NCI-H2029 treated with DMSO at 0.1 percent for 48 hours (cell line): Measurements from ENCODE around the gene ABCB8.

ENCODE experiments used
- DNase-seq: peaks from one replicate; lab custom pipeline; 2025; lab: John Stamatoyannopoulos, UW

The ABCB8 gene

DNA sequence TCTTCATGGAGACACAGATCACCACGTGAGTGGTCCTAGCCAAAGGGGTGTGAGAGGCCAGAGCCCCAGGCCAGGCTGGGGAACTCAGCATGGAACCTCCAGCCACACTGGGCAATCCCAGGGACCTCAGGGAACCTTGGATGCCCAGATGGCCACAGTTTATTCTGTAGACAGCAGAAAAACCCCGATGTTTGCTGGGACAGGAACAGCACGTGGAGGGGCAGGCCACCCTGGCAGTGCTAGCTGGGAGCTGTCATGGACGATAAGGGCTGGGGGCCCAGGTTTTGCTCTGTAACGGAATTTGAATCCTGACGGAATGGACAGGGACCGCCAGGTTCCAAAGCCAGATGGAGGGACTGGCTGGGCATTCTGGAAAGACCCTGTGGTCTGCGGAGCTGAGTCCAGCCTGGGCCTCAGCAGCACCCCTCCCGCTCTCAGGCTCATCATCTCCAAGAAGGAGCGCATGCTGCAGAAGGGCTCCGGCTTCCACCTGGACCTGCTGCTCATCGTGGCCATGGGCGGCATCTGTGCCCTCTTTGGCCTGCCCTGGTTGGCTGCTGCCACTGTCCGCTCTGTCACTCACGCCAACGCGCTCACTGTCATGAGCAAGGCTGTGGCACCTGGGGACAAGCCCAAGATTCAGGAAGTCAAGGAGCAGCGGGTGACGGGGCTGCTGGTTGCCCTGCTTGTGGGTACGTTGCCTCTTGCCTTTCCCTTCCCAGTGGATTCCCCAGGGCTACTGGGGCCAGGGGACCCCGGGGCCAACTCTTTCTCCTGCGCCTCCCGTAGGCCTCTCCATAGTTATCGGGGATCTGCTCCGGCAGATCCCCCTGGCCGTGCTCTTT is 46.8 kb downstream of the ABCB8 start:
- no peak for DNase-seq

DNA sequence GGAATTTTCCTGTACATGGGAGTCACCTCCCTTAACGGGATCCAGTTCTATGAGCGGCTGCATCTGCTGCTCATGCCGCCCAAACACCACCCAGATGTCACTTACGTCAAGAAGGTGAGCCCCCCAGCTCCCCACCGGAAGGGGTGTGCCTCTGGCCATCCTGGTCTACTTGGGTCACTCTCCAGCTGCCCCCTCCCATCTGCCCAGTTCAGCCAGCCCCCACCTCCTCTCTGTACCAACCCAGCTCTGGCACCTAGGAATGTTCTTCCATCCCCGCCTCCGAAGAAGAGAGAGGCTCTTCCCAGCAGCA is 47.4 kb downstream of the ABCB8 start:
- DNase-seq = no peak

DNA sequence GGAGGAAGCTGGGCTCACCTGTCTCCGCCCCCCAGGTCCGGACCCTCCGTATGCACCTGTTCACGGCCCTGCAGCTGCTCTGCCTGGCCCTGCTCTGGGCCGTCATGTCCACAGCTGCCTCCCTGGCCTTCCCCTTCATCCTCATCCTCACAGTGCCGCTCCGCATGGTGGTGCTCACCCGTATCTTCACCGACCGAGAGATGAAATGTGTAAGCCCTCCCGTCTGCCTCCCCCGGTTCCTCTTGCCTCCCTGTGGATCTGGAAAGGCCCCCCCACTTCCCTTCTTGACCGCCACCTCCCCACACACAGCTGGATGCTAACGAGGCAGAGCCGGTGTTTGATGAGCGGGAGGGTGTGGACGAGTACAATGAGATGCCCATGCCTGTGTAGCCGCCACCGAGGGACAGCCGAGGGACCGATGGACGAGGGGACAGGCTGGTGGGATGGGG is 47.8 kb downstream of the ABCB8 start:
- DNase-seq = no peak

DNA sequence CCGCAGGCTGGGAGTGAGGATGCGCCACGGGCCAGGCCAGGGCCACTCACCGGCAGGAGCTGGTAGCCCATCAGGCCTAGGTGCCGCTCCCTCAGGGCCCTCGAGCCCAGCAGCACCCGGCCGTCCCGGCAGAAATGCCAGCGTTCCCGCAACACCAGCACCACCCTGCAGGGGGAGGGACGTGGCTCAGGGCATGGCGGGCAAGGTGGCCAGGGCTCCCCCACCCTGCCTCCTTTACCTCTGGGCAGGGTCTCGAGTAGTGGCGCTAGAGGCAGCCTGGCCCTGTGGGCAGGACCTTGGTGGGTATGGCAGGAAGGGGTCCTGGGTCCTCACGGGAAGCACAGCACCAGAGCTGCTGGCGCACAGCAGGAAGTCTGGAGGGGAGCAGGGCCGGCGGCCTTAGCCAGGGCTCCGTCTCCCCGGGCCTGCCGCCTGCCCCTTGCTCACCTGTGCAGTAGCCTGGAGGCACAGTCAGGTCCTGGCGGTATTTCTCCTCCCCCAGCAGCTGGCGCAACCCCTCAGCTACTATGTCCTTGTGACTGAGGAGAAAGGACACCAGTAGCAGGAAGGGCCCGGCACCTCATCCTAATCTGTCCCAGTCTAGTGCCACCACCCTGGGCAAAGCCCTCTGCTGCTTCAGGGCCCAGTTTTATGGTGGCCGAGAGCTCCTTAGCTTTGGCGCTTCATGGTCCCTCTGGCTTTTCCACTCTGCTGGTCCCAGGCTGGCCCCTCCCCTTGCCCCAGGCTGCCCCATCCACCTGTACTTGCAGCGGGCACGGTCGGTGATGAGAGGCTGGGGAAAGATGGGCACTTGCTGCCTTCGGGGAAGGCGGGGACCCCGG is 48.8 kb downstream of the ABCB8 start:
- no peak for DNase-seq

DNA sequence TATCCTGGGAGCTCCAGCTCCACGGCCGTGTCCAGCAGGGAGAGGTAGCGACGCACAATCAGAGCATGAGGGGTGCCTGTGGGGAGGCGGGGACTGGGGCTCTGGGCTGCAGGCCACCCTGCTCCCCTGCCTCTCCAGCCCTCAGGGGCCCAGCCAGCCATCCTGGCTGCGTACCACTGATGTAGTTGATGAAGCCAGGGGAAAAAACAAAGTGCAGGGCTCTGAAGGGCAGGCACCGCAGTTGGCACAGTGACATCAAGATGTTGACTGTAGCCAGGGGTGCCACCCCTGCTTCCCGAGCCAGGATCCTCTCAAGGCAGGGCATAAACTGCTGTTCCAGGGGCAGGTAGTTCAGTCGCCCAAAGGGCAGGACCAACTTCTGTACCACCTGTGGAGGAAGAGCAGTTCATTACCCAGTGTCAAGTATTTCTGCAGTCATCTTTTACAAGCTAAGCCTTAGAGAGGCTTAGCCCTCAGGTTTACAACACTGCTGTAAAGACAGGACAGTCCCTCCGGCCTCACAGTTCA is 49.5 kb downstream of the ABCB8 start:
- no peak for DNase-seq

DNA sequence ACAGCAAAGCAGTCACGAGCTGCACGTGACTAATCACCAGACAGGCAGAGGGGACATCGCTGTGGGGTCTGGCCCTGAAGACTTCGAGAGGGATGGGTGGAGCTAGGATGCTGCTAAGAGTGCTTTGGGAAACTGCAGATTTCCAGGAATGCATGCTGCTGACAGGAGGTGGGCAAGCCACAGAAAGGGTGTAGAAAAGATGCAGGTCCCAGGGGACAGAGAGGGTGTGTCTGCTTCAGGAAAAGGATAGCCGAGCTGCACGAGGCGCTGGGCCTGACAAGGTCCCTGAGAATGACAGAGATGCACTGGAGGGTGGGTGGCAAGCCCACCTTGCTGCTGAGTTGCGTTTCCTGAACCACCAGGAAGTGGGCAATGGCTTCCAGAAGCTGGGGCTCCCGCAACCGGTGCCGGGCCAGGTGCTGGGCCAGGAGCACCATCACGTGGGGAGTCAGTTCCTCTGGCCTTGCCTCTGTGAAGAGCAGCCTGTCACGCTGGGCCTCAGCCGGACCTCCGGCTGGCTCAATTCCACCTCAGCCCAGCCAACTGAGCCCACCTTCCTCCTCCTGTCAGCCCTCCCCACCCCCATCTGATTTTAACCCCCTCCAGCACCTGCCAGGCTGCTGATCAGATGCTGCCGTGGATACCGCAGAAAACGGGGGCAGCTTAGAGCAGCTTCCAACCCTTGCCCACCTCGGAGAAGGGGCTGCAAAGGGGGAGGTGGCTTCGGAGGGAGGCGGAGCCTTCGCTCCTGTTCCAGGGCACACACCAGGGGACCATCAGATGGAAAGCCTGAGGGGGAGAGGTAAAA is 50.2 kb downstream of the ABCB8 start:
- no peak for DNase-seq

DNA sequence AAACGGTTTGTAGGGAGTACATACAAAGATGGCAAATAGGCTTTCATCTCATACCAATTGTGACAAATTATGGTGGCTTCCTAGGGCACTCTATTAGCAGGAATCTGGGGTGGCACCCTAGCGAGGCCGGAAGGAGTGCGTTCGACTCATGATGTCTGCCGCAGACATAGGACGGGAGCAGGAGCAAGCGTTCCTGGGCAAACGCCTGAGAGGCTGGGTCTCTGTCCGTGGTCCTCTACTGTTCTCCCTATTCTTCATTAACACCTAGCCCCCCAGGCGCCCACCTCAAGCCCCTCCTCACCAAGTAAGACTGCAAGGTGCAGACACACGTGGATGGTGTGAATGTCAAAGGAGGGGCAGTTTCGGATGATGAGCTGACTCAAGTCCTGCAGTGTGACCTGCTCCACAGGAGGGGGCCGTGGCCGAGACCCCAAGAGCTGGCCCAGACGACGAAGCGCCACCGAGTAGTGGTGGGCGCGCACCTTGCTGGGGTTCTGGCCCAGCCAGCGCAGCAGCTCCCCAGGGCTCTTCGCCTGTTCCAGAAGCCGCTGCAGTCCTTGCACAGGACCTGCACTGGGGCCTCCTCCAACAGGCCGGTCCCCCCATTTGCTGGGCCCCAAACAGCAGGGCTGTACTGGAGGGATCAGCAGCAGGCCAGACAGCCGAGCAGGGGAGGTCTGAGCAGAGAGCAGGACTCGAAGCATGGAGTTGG is 51.1 kb downstream of the ABCB8 start:
- DNase-seq = no peak

DNA sequence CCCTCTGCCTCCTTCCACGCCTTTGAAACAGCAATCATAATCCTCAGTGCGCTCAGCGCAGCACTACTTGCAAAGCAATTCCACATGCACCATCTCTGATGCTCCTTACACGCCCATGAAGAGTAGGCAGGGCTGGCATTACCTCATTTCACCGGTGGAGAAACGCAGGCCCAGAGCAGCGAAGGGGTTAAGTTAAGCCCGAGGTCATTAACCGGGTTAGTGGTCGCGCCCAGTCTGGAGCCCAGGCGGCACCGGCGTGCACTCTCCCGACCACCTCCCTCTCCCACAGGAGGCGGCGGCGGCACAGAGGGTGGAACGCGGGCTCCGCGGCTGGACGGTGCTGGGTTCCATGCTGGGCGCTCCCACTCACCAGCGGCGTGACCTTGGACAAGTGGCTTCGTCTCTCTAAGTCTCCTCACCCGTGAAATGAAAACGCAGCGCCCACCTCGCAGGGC is 51.8 kb downstream of the ABCB8 start:
- DNase-seq = no peak

DNA sequence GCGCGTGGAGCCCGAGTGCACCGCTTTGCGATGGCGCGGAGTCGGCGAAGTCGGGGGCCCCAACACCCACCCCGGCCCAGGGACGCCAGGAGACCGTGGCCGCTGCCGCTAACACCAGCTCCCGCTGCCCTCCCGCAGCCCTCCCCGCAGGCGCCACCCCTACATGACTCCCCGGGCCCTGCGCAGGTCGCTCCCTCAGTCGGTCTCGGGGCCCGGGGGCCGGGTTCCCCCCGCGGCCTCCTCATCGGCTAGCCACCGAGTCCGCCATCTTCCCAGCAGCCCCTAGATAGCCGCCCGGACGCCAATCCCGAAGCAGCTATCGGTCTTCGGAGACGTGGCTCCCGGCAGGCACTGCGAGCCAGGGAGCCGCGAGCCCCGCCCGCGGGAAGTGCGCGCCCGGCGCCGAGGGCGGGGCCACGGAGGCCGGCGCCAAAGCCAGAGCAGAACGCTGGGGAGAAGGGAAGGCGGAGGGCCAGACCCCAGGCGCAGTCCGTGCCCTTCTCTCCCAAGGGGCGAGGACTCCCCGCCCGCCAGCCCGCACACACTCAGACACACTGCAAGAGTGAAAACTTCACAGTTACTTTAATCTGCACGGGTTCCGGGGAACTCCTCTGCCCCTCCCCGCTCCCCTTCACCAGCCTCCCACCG is 52.4 kb downstream of the ABCB8 start, which contains the start of gene FASTK:
Gene FASTK (minus strand): TSS at position 288 of the 648 bp plus-strand sequence. CDS start 43 bp downstream, at position 245.
- DNase-seq = peak; percentile 67

DNA sequence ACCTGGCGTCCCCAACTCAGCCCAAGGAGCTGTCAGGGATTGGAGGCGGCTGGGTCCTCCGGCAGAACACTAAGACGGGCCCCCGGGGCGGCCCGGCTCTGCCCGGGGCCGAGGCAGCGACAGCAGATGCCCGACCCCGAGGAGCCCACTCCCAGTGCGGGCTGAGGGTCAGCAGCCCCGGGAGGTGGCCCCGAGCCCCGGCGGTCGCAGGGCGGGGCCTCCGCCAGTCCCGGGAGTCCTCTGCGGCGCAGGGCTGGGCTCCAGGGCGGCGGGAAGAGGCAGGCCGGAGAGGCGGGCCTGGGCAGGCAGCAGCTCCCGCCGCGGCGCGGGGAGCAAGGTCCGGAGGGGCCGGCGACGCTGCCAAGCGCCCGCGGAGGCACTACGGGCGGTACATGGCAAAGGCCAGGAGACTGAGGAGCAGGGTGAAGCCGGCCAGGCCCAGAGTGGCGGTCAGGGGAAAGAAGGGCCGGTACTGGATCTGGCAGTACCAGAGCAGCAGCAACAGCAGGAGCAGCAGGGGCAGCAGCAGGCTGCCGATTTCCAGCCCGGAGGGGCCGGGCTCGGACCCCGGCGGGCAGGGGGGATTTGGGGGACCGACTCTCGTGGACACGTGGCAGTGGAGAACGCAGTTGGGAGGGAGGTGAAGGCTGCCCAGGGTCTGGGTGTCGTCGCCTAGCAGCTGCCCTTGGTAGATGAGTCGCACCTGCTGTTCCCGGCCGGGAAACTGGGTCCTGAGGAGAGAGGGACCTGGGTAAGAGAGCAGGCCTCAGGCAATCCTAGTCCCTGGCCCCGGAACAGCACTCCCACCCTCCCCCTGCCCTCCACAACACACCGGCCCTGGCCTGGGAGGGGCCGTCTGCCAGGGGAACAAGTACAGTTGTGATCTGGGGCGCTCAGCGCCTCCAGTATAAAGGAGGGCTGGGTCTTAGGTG is 53.2 kb downstream of the ABCB8 start:
- DNase-seq = no peak

DNA sequence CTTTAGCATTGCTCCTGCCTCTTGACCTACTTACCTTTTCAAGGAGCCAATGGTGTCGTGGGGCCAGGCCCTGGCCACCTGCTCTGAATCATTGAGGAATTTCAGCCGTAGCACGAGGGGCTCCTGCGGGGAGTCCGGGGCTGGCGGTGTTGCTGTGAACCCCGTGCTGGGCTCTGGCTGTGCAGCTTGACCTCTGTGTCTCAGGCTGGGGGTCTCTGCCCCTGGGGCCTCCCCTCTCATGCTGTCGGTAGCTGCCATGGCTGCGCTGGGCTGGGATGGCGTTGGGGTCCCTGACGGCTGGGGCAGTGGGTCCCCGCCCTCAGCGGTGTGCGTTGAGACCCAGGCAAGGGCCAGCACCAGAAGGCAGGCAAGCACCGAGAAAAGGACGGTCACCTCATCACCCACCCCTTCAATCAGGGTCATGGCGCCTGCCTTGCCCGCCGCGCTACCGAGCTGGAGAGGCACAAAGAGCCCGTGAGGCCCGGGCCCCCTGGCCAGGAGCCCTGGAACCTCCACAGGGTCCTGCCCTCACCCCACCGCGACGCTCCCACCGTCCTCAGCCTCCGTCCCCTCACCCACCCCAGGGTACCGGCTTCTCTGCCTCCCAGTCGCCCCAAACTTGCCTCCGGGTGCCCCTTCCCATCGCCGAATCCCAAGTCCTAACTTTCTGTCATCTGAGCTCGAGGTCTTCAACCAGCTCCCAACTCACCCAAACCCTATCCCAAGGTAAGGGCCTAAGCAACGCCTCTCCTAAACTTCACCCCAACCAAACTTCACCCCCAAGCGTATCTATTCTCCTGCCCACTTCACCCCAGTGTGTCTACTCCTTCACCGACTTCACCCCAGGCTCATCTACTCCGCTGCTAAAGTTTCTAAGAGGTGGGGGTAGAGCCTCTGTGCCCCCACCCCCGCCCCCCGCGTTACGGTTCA is 54.2 kb downstream of the ABCB8 start:
- DNase-seq = no peak

DNA sequence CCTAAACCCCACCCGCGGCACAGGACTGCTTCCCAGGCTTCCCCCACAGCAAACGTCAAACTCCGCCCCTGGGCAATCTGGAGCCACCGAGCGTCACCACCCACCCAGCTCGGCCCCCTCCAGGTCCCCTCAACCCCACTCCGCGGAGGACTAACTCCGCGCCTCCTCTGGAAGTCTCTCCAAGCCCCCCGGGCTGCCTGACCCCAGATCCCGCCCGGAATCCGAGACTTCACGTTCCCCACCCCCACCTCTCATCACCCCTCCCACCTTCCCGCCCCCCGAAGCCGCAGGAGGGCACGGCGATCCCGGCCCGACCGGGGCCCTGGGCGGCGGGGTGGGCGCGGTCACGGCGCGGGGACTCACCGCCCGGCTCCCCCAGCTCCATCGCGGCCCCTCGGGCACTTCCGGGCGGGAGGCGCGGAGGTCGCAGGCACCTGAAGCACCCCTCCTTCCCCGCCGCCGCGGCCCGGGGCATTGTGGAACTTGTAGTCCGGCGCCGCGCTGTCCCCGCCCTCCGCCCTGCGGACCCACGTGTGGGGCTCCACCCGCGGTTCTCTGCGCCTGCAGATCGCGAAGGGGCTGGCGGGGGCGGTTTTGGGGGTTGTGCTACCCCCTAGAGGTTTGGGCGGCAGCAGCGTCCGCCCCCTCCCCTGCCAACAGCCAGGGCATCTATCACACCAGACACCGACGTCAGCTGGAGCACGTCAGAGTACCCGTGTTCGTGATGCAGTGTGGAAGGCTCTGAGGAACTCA is 55.0 kb downstream of the ABCB8 start, which contains the start of gene TMUB1:
Gene TMUB1 (minus strand): TSS at position 423 of the 753 bp plus-strand sequence. CDS start 930 bp downstream, outside the sequence.
- peak; percentile 42 for DNase-seq

DNA sequence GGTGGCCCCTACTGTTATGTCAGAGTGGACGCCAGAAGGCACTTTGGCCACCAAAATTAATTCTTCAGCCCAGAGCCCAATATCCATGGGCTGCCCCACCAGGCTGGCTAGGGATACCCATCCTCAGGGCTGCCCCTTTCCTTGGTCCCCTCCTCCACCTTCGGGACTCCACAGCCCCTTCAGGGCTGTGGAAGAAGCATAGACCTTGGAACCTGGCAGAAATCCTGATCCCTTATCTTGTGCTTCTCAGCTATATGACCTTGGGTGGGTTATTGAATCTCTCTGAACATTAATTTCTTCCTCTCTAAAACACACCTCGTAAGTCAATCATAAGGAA is 55.5 kb downstream of the ABCB8 start:
- no peak for DNase-seq

DNA sequence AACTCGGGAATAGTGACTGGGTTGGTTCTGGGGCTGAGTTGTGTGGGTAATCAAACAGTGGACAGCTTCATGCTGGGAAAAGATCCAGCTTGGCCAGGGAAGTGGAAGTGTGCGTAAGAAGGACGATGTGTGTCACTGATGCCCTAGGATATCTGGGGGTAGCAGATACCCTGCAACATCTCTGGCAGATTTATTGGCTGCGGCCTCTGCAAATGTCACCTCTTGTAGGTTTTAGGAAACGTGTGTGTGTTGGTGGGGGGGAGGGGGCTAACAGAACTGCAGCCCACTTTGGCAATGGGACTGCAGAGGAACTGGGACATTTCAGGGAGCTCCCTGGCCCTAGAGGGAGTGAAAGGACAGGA is 57.1 kb downstream of the ABCB8 start:
- DNase-seq = no peak

DNA sequence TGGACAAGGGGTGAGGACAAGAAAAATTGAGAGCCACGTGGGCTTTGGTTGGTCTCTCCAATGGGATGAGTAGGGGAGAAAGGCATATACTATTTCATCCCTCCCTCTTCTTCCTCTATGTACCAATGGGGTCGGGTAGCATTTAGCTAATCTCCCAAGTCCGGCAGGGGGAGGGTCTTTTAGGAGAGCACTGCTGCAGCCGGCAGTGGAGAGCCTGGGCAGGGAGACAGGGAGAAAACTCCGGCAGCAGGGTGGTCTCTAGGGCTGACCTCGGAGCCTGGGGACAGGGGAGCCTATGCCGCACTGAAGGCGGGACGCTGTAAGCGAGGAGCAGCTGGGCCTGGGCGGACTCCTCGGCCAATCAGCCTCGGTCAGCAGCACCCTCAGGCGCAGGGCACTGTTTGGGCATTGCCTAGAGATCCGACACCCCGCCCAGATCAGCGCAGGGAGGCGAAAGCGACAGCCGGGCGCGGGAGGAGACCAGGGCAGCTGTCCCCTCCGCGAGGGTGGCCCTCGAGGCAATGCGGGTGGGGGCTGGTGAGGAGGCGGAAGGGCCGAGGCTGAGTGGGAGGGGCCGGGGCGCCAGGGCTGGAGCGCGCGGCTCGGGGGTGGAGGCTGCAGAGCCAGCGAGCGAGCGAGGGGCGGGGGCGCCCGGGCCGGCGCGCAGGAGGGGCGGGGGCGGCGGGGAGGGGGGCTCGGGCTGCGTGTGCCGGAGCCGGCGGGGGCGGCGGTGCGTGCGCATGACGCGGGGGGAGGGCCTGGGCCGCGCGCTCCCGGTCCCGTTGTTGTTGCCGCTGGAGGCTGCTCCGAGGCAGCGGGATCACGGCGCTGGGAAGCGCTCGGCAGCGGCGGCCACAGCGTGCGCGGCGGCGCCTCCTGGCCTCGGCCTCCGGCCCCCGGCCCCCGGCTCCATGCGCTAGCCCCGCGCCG is 57.7 kb downstream of the ABCB8 start, which contains the start of gene AGAP3:
Gene AGAP3 (plus strand): TSS at position 785 of the 930 bp plus-strand sequence. CDS start 267 bp downstream, outside the sequence.
- DNase-seq = peak; percentile 39

DNA sequence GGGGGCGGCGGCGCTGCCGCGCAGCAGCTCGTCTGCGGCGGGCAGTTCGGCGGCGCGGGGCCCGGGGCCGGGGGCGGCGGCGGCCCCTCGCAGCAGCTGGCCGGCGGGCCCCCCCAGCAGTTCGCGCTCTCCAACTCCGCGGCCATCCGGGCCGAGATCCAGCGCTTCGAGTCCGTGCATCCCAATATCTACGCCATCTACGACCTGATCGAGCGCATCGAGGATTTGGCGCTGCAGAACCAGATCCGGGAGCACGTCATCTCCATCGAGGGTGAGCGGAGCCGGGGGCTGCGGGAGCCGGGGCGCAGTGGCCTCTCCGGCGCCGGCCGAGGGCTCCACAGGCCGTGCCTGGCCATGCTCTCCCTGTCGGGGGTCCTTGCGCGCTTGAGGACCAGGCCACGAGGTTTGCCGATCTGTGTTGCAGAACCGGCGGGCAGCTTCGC is 58.6 kb downstream of the ABCB8 start:
- DNase-seq = no peak
